SHP77 (cell line): ENCODE results near the gene PGP.

Source experiments
- DNase-seq, 2 experiments: peaks; one replicate each; lab custom pipeline; 2025; lab: John Stamatoyannopoulos, UW

PGP gene

GRCh38 chr16:2199095-2199494, 15.5 kb downstream of the PGP start:
- no peak for DNase-seq

DNA sequence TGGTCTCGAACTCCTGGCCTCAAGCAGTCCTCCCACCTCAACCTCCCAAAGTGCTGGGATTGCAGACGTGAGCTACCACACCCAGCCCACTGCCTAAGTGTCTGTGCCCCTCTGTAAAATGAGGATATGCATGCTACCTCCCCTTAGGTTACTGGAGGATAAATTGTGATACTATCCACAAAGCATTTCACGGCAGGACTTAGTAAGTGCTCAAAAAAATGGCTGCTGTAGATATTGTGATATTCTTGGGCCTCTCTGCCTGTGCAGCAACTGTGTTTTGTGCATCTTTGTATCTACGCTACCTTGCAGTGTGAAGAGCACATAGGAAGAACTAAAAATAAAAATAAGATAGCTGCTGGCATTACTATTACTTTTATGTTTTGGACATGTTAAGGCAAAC, 16.4 kb downstream of the PGP start:
- no peak for DNase-seq

DNA sequence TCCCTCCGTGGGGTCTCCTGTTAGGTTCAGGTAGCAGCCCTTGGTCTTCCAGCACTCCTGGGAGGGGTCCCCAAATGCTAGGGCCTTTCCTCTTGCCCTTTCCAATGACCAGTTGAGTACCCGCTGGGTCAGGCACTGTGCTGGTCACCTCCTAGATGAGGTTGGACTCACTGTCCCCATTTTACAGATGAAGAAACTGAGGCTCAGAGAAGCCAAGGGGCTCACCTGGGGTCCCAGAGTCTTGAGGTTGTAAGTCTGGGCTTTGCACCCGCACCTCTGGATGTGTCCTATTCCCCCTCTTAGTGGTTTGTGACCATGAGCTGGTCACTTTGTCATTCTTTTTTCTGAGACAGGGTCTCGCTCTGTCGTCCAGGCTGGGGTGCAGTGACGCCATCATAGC, 16.9 kb downstream of the PGP start:
- DNase-seq: no peak

- DNase-seq: no peak
Observed at GRCh38 chr16:2196981-2197511, 17.6 kb downstream of the PGP start.

- no peak for DNase-seq
Observed at GRCh38 chr16:2196162-2196980, 18.3 kb downstream of the PGP start, which contains the start of gene CASKIN1. TSS of gene CASKIN1 (minus strand) at chr16:2196605. CDS start at chr16:2196432, 173 bp downstream.

DNA sequence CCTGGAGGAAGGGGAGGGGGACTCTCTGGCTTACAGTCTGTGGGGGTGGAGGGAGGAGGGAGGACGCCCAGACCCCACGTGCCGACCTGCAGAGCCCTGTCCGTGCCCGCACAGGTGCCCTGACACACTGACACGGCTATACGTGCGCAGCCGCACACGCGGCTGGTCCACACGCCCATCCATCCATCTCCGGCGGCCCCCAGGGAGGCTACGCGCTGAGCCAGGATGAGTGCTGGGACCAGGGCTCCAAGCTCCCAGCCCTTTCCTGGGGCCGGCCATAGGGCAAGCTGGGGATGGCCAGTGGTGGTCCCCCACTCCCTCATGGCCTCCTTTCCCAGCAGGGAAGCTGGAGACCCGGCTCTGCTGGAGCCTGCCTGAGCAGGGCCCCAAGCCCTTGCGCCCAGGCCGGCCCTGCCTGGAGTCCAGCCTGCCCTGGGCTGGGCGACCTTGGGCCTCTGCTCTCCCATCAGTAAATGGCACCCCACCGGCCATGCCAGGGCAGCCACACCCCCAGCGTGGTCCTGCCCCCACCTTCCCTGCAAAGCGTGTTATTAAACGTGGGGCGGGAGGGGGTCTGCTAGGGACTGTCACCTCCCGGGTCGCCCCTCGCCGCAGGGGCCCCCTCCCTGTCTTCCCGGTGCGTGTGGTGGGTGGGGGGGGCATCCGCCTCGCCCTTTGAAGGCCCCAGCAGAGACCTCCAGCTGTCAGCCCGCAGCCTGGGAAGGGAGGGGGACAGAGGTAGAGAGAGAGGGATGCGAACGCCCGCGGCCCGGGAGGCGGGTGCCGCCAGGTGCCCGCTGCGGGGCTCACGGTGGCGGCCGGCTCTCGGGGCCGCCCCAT, 19.1 kb downstream of the PGP start:
- DNase-seq: no peak

DNA sequence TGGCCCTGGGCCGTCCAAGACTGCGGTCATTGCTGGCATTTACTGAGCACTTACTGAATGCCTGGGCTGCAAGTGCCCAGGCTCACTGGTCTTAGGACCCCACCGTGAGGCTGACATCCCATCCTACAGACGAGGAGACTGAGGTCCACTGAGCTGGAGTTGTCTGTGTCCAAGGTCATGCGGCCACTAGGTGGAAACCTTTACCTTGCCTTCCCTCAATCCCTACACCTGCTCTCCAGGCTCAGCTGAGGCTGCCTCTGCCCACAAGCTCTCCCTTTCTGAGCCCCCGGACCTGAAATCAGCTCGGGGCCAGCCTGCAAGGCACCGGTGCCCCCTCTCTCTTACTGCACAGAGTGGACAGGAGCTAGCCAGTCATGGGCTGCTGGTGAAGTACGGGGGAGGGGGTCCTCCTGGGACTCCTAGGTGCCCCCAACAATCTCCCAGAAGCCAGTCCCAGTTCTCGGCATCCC, 19.8 kb downstream of the PGP start:
- peak; percentile 66 to 80 for DNase-seq

DNA sequence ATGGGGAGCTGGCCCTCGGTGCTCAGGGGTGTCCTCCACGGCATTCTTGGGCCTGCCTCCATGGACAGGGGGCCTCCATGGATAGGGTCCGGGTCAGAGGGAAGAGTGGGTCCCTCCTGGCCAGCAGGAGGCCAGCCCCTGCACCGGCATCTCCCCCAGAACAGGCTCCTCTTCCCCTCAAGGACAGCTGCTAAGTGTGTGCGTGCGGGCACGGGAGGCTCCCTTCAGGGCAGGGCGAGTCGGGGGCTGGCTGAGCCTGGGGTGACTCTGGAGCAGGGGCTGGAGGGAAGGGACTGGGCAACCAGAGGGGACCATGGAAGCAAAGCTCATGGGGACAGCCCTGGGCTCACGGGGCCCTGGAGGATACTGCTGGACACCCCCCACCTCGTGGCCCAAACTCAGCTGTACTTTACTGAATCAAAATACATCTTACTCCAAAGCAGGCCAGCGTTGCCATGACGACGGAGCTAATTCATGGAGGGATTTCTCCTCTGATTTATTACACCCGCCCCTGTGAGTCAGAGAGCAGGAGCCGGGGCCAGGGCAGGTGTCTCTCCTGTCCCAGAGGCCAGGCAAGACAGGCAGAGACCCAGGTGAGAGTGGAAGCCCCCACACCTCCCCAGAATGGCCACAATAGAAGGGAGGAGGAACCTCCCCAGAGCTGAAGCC, 20.3 kb downstream of the PGP start:
- no peak for DNase-seq

GRCh38 chr16:2191446-2191706, 23.3 kb downstream of the PGP start:
- DNase-seq: no peak

DNA sequence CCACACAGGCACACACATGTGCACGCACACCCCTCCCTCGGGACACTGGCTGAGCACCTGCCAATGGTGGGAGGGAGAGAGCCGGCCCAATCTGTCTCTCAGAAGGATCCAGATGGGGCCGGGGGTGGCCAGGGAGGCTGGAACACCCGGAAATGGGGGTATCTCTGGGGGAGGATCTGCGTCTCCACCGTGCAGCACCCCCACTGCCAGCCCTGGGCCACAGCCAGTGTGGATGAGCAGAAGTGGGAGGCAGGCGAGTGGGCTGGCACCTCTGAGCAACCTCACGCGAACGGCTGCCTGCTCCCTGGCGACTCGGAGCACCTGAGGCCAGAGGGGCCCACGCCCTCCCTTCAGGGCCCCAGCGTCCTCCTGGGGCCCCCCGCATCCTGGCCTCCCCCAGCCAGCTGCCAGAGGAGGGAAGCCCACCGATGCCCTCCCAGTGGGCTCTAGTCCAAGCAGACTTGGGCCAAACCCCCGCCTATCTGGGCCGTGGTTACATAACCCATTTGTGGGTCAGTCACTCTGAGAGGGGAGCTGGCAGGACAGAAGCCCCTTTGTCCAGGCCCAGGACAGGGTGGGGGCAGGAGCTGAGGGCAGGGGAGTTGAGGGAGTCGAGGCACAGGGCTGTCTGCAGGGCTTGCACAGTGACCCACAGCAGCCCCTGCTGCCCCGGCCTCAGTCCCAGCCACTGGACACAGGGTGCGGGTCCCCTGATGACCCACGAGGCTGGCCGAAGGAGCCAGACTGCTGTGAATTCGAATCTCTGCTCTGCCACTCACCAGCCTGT, 23.8 kb downstream of the PGP start:
- DNase-seq: no peak

- no peak for DNase-seq
Observed at GRCh38 chr16:2190002-2190658, 24.5 kb downstream of the PGP start.

- DNase-seq: no peak
Observed at GRCh38 chr16:2189252-2189893, 25.3 kb downstream of the PGP start.

DNA sequence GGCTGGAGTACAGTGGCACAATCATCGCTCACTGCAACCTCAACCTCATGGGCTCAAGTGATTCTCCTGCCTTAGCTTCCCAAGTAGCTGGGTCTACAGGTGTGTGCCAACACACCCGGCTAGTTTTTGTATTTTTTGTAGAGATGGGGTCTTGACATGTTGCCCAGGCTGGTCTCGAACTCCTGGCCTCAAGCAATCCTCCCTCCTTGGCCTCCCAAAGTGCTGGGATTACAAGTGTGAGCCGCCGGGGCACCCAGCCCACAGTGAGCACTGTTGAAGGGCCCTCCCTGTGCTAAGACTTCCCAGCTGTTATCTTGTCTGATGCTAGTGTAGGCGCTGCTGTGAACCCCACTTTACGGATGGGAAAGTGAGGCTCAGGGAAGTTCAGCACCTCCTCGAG, 26.2 kb downstream of the PGP start:
- no peak for DNase-seq

DNA sequence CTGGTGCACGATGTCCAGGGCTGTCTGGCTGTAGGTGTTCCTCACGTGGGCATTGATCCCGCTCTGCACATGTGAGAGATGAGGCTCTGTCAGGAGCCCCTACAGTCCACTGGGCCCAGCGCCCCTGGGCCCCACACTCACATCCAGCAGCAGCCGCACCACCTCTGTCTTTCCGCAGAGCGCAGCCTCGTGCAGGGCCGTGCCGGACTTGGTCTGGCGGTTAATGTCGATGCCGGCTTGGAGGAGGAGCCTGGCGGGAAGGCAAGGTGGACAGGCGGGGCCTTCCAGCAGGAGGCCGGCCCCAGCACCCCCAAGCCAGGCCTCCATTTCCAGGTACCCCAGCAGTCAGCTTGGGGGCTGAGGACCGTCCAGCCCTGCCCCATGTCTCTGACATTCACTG, 27.4 kb downstream of the PGP start:
- no peak for DNase-seq

DNA sequence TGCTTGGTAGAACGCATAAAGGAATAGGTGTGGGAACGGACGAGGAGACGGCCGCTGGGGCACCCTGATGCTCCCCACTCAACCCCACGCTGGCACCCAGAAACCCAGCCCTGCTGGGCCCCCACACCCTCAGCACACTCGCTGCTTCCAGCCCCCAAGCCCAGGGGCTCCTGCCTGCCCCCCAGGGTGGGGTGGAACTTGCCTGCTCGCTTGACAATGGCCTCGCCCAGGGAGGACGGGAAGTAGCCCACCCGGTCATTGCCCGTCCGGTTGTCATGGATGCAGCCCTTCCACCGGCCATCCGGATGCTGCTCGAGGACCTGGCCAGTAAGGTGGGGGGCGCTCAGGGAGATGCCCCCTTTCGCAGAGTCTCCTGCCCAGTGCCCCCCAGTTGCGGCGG, 28.1 kb downstream of the PGP start:
- no peak for DNase-seq

DNA sequence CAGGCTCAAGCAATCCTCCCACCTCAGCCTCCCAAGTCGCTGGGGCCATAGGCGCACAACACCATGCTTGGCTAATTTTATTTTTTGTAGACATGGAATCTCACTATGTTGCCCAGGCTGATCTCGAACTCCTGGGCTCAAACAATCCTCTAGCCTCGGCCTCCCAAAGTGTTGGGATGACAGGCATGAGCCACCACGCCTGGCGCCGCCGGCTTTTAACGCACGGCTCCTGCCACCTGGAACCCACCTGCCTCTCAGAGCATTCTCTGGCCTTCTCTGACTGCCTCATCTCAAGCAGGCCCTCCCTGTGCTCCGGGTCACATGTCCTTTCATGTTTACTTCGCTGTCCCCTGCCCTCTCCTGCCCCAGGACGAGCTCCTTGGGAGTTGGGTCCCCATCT, 28.6 kb downstream of the PGP start:
- DNase-seq: no peak

- no peak for DNase-seq
Observed at GRCh38 chr16:2184962-2185361, 29.7 kb downstream of the PGP start.

DNA sequence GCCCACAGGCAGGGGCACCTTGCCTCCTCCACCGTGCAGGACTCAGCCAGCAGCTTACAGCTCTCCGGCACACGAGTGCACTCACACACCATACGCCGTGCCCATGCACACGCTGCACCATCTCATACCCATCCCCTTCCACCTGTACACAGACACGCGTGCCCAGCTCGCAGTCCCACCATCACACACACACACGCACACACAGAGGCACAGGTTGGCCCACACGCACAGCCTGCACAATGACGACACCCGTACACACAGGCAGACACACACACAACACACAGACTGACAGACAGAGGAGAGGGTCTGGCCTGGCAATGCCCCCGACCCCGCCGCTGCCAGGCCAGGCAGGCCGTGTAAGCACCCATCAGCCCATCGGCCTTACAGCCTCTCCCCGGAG, 30.3 kb downstream of the PGP start:
- DNase-seq: no peak

- DNase-seq: no peak
Observed at GRCh38 chr16:2183671-2184070, 31.0 kb downstream of the PGP start.

DNA sequence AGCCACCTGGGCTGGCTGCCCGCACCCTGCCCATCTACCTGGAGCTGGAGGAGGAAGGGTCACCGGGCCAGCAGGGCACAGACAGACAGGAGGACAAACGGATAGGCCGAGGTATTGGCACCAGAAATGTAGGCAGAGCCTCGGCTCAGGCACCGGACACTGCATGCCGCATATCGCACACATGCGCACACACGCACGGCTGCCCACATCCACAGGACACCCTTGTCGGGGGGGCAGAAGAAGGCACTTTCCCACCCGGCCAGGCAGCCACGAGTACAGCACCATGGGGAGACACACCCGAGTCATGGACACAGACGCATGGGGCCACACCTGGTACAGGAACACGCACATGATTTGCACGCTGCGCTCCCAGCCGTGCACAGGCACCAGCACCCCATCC, 32.7 kb downstream of the PGP start:
- no peak for DNase-seq
